ENCODE measurements around the gene FHDC1.

GRCh38 chr4:152929888-152930287 lies 6.2 kb upstream of the FHDC1 start:
- TF ChIP-seq POLR2A (IDR thresholded peaks at IDR 0.05) (no peak), CTCF (IDR thresholded peaks at IDR 0.05) (no peak)

Data from body of pancreas (tissue), 4 donors.